ENCODE measurements around the gene AKNAD1.

DNA sequence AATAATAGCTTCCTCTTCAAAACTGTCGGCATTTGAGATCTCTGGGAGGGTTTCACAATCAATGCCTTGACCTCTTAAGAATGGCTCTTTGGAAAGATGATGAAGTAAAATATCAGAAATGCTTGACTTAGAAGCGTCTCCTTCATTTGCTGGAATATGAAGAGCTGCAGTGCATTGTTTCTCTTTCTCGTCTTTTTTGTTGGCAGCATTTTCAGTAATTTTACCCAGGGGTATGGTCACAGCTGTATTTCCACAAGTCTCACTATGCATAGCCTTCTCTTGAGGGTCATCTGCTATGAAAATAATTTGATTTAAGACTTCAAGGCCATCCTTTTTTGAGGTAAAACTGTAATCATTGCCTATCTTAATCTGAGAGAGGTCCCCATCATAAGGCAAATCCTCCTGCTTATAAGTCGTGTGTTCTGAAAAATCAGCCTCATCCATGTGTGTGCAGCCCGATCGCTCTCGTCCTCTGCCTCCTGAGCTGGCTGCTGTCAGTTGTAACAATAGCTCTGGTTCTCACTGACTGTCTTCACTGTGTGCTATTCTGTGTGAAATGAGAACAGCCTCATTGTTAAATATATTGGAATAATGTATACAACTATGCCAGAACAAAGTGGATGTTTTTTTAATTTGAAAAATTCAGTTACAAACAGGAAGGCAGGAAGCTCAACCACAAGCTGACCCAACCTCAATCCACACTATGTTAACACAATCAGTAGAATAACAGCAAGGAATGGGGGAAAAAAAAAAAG, 4.5 kb downstream of the AKNAD1 start:
- TF ChIP-seq EZH2 (IDR thresholded peaks at IDR 0.05) (no peak), POLR2AphosphoS5 (IDR thresholded peaks at IDR 0.05; ENCODE audit: borderline replicate concordance, low read depth, low read length) (no peak), FOXP2 (optimal IDR thresholded peaks at IDR 0.05; ENCODE audit: control extremely low read depth, extremely low read length, insufficient read depth) (no peak)

Measured in SK-N-MC (cell line).